Measurements from ENCODE around the gene EXD3. TPM values are rescaled to one million over a fixed set of nuclear protein-coding genes. Genes with fewer than 3 reads are reported as not detected.

EXD3 gene
- total and polyA plus RNA-seq, 2 of the 4 experiments (the other 2 are of a cell fraction): 1.1 to 7.4 TPM

DNA sequence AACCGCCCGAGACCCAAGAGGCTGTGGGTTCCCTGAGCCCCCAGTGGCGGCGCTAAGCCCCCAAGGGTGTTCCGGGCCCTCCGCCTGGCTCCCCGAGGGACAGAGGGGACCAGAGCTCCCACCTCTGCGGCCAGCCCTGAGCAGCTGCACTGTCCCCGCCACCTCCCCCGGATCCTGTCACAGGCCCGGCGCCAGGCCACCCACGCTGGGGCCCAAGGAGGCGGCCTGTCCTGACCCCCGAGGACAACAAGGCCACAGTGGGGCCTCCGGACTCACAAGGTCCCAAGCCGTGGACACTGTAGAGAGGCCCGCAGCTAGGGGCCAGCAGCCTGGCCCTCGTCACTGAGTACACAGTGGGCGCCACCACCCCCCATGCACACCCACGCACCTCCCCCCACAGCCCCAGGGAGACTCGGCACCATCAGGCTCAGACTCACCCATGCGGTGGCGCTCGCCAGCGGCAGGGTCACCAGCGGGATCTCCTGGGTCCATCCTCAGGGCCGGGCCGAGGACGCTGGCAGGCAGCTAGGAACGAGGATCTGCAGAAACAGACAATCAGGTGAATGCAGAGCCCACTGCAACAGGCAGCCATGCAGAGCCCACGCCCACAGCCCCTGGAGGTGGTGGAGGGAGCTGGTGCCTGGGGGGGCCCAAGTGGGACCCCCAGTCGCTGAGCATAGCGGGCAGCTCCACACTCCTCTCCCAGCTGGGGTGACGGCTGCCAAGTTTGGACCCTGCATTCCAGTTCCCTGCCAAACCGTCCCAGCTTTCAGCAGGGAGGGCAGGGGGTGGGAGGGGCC lies 27.9 kb downstream of the EXD3 start:
- Histone ChIP-seq H2BK20ac (ENCODE audit: low read depth, low read length) (no peak overlapping the region), H2AFZ (replicated peaks; ENCODE audit: low read length, poor library complexity) (no peak overlapping the region), H2AK5ac (ENCODE audit: low read depth, low read length) (no peak overlapping the region), H3K9me1 (ENCODE audit: insufficient read depth, low read length) (peaks cover 3% of the 10 kb centered on the region; the same call in 1 of the 2 replicates), H3K4me2 (ENCODE audit: low read depth, low read length) (no peak overlapping the region), H2BK5ac (ENCODE audit: low read depth, low read length, poor library complexity, severe bottlenecking) (no peak overlapping the region), H4K5ac (ENCODE audit: low read depth, low read length) (no peak overlapping the region), H2BK120ac (ENCODE audit: low read depth, low read length) (no peak overlapping the region), H2AK9ac (replicated peaks; ENCODE audit: low read depth, low read length, poor library complexity) (no peak overlapping the region), H3K9ac (ENCODE audit: low read depth, low read length) (no peak overlapping the region), H3K4me3 (ENCODE audit: insufficient read depth, low read depth, low read length) (no peak overlapping the region), H3K56ac (ENCODE audit: extremely low read depth, insufficient read depth, low read length) (no peak overlapping the region), H3K9me3 (ENCODE audit: control insufficient read depth, insufficient read depth, low read length) (no peaks in the 10 kb centered on the region), H3K14ac (replicated peaks; ENCODE audit: low read depth, low read length) (no peak overlapping the region), H3K27ac (ENCODE audit: insufficient read depth, low read length) (no peak overlapping the region), H3K79me1 (ENCODE audit: low read depth in 1 of 2, low read length in 2 of 2) (no peaks in the 10 kb centered on the region; a peak in 1 of 4 replicates), H2BK15ac (ENCODE audit: low read depth, low read length) (no peak overlapping the region), H3K23ac (ENCODE audit: low read depth, low read length) (no peak overlapping the region), H4K91ac (ENCODE audit: insufficient read depth, low read depth, low read length) (no peak overlapping the region), H3K4ac (ENCODE audit: low read depth, low read length) (no peak overlapping the region), H4K20me1 (ENCODE audit: insufficient read depth, low read length) (peaks cover 3% of the 10 kb centered on the region), H3K4me1 (ENCODE audit: control insufficient read depth, insufficient read depth, low read length) (peaks cover 11% of the 10 kb centered on the region), H4K8ac (ENCODE audit: low read depth in 2 of 2, low read length in 2 of 2) (no peak overlapping the region), H3K36me3 (ENCODE audit: control insufficient read depth, insufficient read depth, low read length) (peaks cover 4% of the 10 kb centered on the region; the same call in 1 of the 2 replicates), H3K18ac (ENCODE audit: low read depth, low read length) (no peak overlapping the region), H3K27me3 (ENCODE audit: control insufficient read depth, insufficient read depth, low read length) (no peaks in the 10 kb centered on the region)
- intact Hi-C loops (cut with micrococcal nuclease): no loop called here
- in situ Hi-C loops (cut with MboI; ENCODE audit: low sequenced_read_pairs): no loop called here
- ChIA-PET POLR2A (ENCODE audit: unreplicated experiment) (no interaction called here), CTCF (no interaction called here)
- DNase-seq (no peak), ATAC-seq (ENCODE audit: low read depth) (no peak)
- TF ChIP-seq MAFK (IDR thresholded peaks at IDR 0.05; ENCODE audit: low read depth, low read length) (no peak), POLR2A (IDR thresholded peaks at IDR 0.05; ENCODE audit: low read depth, low read length) (no peak), FOS (IDR thresholded peaks at IDR 0.05; ENCODE audit: low read depth, low read length) (no peak), CHD1 (IDR thresholded peaks at IDR 0.05; ENCODE audit: low read depth, low read length) (no peak), MAZ (IDR thresholded peaks at IDR 0.05; ENCODE audit: borderline replicate concordance, low read depth, low read length) (no peak), MXI1 (IDR thresholded peaks at IDR 0.05; ENCODE audit: borderline replicate concordance, low read depth, low read length) (no peak), USF2 (IDR thresholded peaks at IDR 0.05; ENCODE audit: low read depth, low read length) (no peak), ELK1 (IDR thresholded peaks at IDR 0.05; ENCODE audit: borderline replicate concordance, low read depth, low read length) (no peak), NFE2L2 (IDR thresholded peaks at IDR 0.05; ENCODE audit: low read depth, low read length) (no peak), CTCF (conservative IDR thresholded peaks at IDR 0.05; ENCODE audit: low read depth, low read length) (no peak)
- dilution Hi-C loops (cut with HindIII; ENCODE audit: low sequenced_read_pairs, unreplicated experiment): no loop called here
- WGBS, 2 experiments (ENCODE audit: extremely low coverage in 2 of 2, insufficient read length in 1 of 2): 83% methylated on average over 15 of the region's 36 CpGs; no CpG with 5 or more reads in 1 of the 2 experiments
- BruUV-seq (replicated peaks): no TSS peak

Data from IMR-90 (cell line).